Prostate gland (tissue), 2 donors: Measurements from ENCODE around the gene LRRC63. TPM values are rescaled to one million over a fixed set of nuclear protein-coding genes. Genes with fewer than 3 reads are reported as not detected.

Experiments used
- DNase-seq: peaks from one replicate; pipeline ENCODE4 v3.0.0-alpha.2; 2019; ENCODE audit warnings: low spot score
- H3K27ac ChIP-seq, 2 donors: fragments of 200-600 bp; sonication (generic); 2 replicates each; pipeline ENCODE4 v1.5.1; 2017 to 2019
- H3K27me3 ChIP-seq: fragments of 200-600 bp; sonication (generic); replicated peaks from 2 replicates; pipeline ENCODE4 v1.5.1; 2019; ENCODE audit not compliant: insufficient read depth
- H3K36me3 ChIP-seq, 2 donors: fragments of 200-600 bp; sonication (generic); 1 replicate in 1 of 2; 2 replicates in 1 of 2; pipeline versions ENCODE4 v1.5.1 to v1.8.1; 2017 to 2019
- H3K4me1 ChIP-seq: fragments of 200-600 bp; sonication (generic); replicated peaks from 2 replicates; pipeline ENCODE4 v1.5.1; 2019
- H3K4me3 ChIP-seq, 2 donors: fragments of 200-600 bp; sonication (generic); 2 replicates each; pipeline ENCODE4 v1.5.1; 2017 to 2019
- H3K9me3 ChIP-seq: fragments of 200-600 bp; sonication (generic); 2 replicates; pipeline ENCODE4 v1.5.1; 2017
- POLR2A ChIP-seq: fragments of 450-650 bp; IDR thresholded peaks from one replicate; pipeline ENCODE4 v1.6.1; 2016; ENCODE audit warnings: antibody characterized with exemption, mild to moderate bottlenecking
- POLR2AphosphoS5 ChIP-seq: sonication (generic); formaldehyde crosslinking; IDR thresholded peaks from one replicate; pipeline ENCODE4 v1.6.1; 2017; ENCODE audit warnings: antibody characterized with exemption
- WGBS: methylation state at CpG from one replicate; pipeline ENCODE4 v1.1.5; 2018; 5-methylcytosine and 5-hydroxymethylcytosine counted together
- intact Hi-C: fragments of 100-400 bp; cut with DNase I; formaldehyde crosslinking; loops from one replicate; pipeline ENCODE4 v1.14.2; 2022
- total RNA-seq, 2 donors: library from RNA; depleted of rRNA; stranded (reverse); fragments of >200 nt; gene quantifications; one replicate each; pipeline ENCODE4 v1.1.0, GENCODE V29; 2016
- TF ChIP-seq, protein P1 (sequence below), 4 experiments: fragments of 200-600 bp in 2 of 4; fragments of 450-650 bp in 2 of 4; sonication (generic) in 2 of 4; IDR thresholded peaks; 1 replicate in 3 of 4; 2 replicates in 1 of 4; pipeline ENCODE4 v1.5.1; 2016 to 2019; ENCODE audit warnings: antibody characterized with exemption in 4 of 4, mild to moderate bottlenecking in 2 of 4, moderate library complexity in 2 of 4

The LRRC63 gene
- total RNA-seq, 2 donors from 2014 or later = 1.0 to 1.7 TPM

DNA sequence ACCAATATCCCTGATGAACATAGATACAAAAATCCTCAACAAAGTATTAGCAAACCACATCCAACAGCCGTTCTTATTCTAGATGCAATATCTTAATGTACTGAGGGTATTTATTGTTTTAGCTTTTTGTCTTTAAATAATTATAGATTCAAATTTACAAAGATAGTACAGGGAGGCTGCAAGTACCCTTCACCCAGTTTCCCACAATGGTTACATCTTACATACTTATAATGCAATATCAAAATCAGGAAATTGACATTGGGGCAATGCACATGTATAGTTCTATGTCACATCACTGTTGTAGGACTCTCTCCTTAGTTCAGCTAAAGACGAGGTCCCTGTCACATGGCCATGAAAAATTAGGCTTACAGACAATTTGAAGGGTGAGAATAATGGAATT lies 99.5 kb downstream of the LRRC63 start:
- Histone ChIP-seq H3K9me3 (no peaks in the 10 kb centered on the region), H3K4me1 (no peaks in the 10 kb centered on the region), H3K27me3 (no peaks in the 10 kb centered on the region), H3K27ac (no peak overlapping the region), H3K36me3 (no peaks in the 10 kb centered on the region), H3K4me3 (no peak overlapping the region)
- TF ChIP-seq, protein P1, sequence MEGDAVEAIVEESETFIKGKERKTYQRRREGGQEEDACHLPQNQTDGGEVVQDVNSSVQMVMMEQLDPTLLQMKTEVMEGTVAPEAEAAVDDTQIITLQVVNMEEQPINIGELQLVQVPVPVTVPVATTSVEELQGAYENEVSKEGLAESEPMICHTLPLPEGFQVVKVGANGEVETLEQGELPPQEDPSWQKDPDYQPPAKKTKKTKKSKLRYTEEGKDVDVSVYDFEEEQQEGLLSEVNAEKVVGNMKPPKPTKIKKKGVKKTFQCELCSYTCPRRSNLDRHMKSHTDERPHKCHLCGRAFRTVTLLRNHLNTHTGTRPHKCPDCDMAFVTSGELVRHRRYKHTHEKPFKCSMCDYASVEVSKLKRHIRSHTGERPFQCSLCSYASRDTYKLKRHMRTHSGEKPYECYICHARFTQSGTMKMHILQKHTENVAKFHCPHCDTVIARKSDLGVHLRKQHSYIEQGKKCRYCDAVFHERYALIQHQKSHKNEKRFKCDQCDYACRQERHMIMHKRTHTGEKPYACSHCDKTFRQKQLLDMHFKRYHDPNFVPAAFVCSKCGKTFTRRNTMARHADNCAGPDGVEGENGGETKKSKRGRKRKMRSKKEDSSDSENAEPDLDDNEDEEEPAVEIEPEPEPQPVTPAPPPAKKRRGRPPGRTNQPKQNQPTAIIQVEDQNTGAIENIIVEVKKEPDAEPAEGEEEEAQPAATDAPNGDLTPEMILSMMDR (IDR thresholded peaks at IDR 0.05) = no peak
- TF ChIP-seq POLR2A = no peak
- no peak for TF ChIP-seq POLR2AphosphoS5
- no peak for DNase-seq
- 86% methylated on average over 2 of the region's 2 CpGs for WGBS
- intact Hi-C loops = no loop called here

DNA sequence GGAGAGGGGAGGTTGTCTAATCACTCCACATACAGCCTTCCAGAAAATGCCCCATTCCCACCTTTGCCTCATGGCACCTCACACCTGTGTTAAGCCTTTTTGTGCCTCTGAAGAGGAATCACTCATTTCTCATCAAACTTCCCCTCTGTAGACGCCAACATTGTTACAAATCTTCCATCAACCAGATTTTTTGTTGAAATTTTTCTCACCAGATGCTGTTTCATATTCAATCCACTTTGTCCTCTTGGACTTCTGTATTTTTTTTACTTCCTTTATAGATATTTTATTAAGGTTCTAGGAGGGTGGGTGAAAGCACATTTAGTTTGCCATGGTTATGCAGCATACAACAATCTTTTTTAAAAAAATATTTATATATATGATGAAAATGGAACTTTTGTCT lies 101.3 kb downstream of the LRRC63 start:
- Histone ChIP-seq H3K27ac (no peak overlapping the region), H3K4me1 (no peaks in the 10 kb centered on the region), H3K27me3 (no peaks in the 10 kb centered on the region), H3K36me3 (no peaks in the 10 kb centered on the region), H3K9me3 (no peaks in the 10 kb centered on the region), H3K4me3 (no peak overlapping the region)
- intact Hi-C loops = no loop called here
- DNase-seq = no peak
- TF ChIP-seq, protein P1 (IDR thresholded peaks at IDR 0.05) = no peak
- TF ChIP-seq POLR2A (no peak), POLR2AphosphoS5 (no peak)
- 88% methylated on average over 1 of the region's 1 CpG for WGBS

DNA sequence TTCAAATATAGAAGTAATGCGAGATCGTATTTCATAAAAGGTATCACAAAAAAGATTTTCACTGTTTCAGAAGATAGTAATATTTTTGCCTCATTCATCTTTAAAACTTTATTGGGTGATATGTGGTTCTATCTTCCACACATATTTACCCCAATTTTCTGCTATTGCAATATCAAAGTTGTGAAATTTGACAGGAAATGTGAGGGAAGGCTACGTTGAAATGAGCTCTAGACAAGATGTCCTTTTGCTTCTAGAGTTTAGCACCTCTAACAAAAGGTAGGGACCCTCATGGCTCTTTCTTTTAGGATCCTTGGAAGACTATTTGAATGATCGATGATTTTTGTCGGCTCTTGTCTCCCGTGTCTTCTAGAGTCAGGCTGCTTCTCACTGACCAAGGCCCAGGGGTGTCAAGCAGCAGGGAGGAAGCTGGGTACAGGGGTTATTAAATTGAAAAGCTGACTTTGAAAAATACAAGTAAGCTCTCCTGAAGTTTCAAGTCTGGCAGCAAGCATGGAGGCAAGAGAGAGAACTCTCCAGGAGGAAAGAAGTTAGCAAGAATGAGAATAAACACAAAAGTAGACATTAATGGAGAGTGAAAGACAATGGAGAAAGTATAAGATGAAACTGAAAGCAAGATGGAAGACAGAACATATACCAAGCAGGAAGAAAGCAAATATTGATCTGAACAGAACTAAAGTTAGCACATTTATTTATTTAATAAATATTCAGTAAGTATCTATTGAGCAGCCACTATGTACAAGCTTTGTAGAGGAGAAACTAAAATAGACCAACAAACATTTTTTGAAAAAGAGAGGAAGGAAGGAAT lies 101.9 kb downstream of the LRRC63 start:
- DNase-seq = no peak
- no peaks in the 10 kb centered on the region for H3K27me3 ChIP-seq
- no peaks in the 10 kb centered on the region for H3K36me3 ChIP-seq
- no peak overlapping the region for H3K4me3 ChIP-seq
- H3K27ac ChIP-seq = no peak overlapping the region
- intact Hi-C loops = no loop called here
- H3K4me1 ChIP-seq = no peaks in the 10 kb centered on the region
- 86% methylated on average over 6 of the region's 6 CpGs for WGBS
- H3K9me3 ChIP-seq = no peaks in the 10 kb centered on the region
- no peak for TF ChIP-seq POLR2A
- no peak for TF ChIP-seq POLR2AphosphoS5
- TF ChIP-seq, protein P1 (IDR thresholded peaks at IDR 0.05) = no peak

DNA sequence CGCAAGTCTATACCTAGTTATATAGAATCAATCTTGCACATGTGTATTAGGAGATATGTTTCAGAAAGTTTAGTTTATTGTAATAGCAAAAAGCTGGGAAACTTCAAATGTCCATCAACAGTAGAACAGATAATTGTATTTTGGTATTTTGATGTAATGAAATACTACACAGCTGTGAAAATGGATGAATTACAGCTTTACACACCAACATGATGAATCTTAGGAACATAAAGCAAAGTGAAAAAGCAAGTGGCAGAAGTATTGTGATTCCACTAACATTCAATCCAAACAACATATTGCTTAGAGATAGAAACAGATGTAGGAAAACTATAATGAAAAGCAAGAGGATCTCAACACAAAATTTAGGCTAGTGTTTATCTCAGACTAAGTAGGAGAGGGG lies 102.9 kb downstream of the LRRC63 start:
- no peak for TF ChIP-seq POLR2AphosphoS5
- no peak for TF ChIP-seq POLR2A
- TF ChIP-seq, protein P1 (IDR thresholded peaks at IDR 0.05) = no peak
- no peaks in the 10 kb centered on the region for H3K9me3 ChIP-seq
- WGBS = 97% methylated on average over 1 of the region's 1 CpG
- H3K27ac ChIP-seq = no peak overlapping the region
- no peaks in the 10 kb centered on the region for H3K27me3 ChIP-seq
- H3K36me3 ChIP-seq = no peaks in the 10 kb centered on the region
- intact Hi-C loops = no loop called here
- no peaks in the 10 kb centered on the region for H3K4me1 ChIP-seq
- DNase-seq = no peak
- H3K4me3 ChIP-seq = no peak overlapping the region

DNA sequence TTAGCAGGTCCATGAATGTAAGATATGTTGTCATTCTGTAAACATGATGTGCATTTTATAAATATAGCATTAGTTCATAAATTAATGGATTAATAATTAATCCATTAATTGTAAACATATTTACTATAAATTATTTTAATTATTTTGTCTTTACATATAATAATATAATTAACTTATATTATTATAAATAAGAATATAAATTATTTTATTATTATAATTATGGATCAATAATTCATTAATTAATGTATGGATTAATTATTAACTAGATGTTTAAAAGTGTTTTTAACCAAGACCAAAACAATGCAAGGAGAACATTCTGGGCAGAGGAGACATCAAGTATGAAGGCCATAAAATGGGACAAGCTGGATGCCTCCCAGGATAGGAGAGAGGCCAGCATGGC lies 103.3 kb downstream of the LRRC63 start:
- Histone ChIP-seq H3K4me3 (no peak overlapping the region), H3K4me1 (no peaks in the 10 kb centered on the region), H3K27me3 (no peaks in the 10 kb centered on the region), H3K36me3 (no peaks in the 10 kb centered on the region), H3K27ac (no peak overlapping the region), H3K9me3 (no peaks in the 10 kb centered on the region)
- intact Hi-C loops = no loop called here
- TF ChIP-seq, protein P1 (IDR thresholded peaks at IDR 0.05) = no peak
- no peak for TF ChIP-seq POLR2A
- no peak for TF ChIP-seq POLR2AphosphoS5
- DNase-seq = no peak
